HepG2 (cell line): ENCODE measurements around the gene CLTCL1. TPM values are rescaled to one million over a fixed set of nuclear protein-coding genes. Genes with fewer than 3 reads are reported as not detected.
A peak's percentile ranks its signal among the peaks of the same experiment; 100 is the strongest.

Source experiments
- AGO2 ChIP-seq: fragments of 200-400 bp; formaldehyde crosslinking; optimal IDR thresholded peaks from 2 replicates; pipeline ENCODE3; 2017; ENCODE audit warnings: mild to moderate bottlenecking, low read depth, low read length, moderate library complexity
- CHD2 ChIP-seq: IDR thresholded peaks from 2 replicates; pipeline ENCODE4 v1.6.1; 2011; ENCODE audit warnings: low read depth, low read length, improper control_type of control experiment
- ETV5 ChIP-seq: IDR thresholded peaks from 2 replicates; pipeline ENCODE4 v1.6.1; 2018; ENCODE audit warnings: missing biosample characterization, missing genetic modification reagents, inconsistent platforms, borderline replicate concordance
- HMG20A ChIP-seq: IDR thresholded peaks from 2 replicates; pipeline ENCODE4 v1.6.1; 2016; ENCODE audit warnings: borderline replicate concordance
- KLF6 ChIP-seq: IDR thresholded peaks from 2 replicates; pipeline ENCODE4 v1.8.0; 2016; ENCODE audit warnings: missing biosample characterization, missing genetic modification reagents
- KMT2A ChIP-seq: sonication (generic); formaldehyde crosslinking; IDR thresholded peaks from 2 replicates; pipeline ENCODE4 v1.4.0; 2020; ENCODE audit warnings: missing genetic modification reagents
- MEIS2 ChIP-seq: sonication (generic); formaldehyde crosslinking; IDR thresholded peaks from 2 replicates; pipeline ENCODE4 v1.9.0; 2021; ENCODE audit warnings: mild to moderate bottlenecking, missing genetic modification reagents
- MTA1 ChIP-seq: sonication (generic); formaldehyde crosslinking; IDR thresholded peaks from 2 replicates; pipeline ENCODE4 v1.4.0; 2020; ENCODE audit warnings: missing genetic modification reagents, mild to moderate bottlenecking, borderline replicate concordance
- PCBP1 ChIP-seq: fragments of 200-400 bp; formaldehyde crosslinking; IDR thresholded peaks from 2 replicates; pipeline ENCODE4 v1.6.1; 2017; ENCODE audit warnings: mild to moderate bottlenecking, low read depth, low read length, borderline replicate concordance
- SAP130 ChIP-seq: IDR thresholded peaks from 2 replicates; pipeline ENCODE4 v1.6.1; 2016; ENCODE audit warnings: low read depth
- ZFX ChIP-seq: sonication (generic); formaldehyde crosslinking; IDR thresholded peaks from 2 replicates; pipeline ENCODE4 v1.4.0; 2020; ENCODE audit warnings: mild to moderate bottlenecking, low read depth, missing genetic modification reagents, moderate library complexity
- ZNF234 ChIP-seq: sonication (generic); formaldehyde crosslinking; conservative IDR thresholded peaks from 2 replicates; pipeline ENCODE4 v1.5.1; 2020; ENCODE audit warnings: mild to moderate bottlenecking, missing genetic modification reagents
- ZNF543 ChIP-seq: sonication (generic); formaldehyde crosslinking; IDR thresholded peaks from 2 replicates; pipeline ENCODE4 v1.4.0; 2020; ENCODE audit warnings: mild to moderate bottlenecking, missing genetic modification reagents
- ZNF790 ChIP-seq: sonication (generic); formaldehyde crosslinking; IDR thresholded peaks from 2 replicates; pipeline ENCODE4 v1.8.0; 2022; ENCODE audit warnings: missing genetic modification reagents, mild to moderate bottlenecking, borderline replicate concordance
- polyA plus RNA-seq, 8 experiments: library from polyadenylated mRNA; depleted of rRNA in 3 of 8; stranded (reverse) in 7 of 8; unstranded in 1 of 8; fragments of >200 nt; fragmentation: Illumina TruSeq in 4 of 8; extraction: Trizol in 4 of 8; gene quantifications; 2 replicates each; pipeline versions ENCODE4 v1.2.1 to v1.2.3, GENCODE V29; 2011 to 2016; ENCODE audit warnings: low read depth in 4 of 8, missing spikeins in 1 of 8, mixed read lengths in 1 of 8; ENCODE audit not compliant: insufficient read depth in 1 of 8
- total RNA-seq, 5 experiments: library from RNA; depleted of rRNA; stranded (reverse); fragments of >200 nt; fragmentation: Illumina TruSeq; extraction: Trizol; gene quantifications; 2 replicates each; pipeline ENCODE4 v1.2.3, GENCODE V29; 2016; ENCODE audit warnings: low read depth in 1 of 5
- TF ChIP-seq, protein P1 (sequence below): sonication (generic); formaldehyde crosslinking; IDR thresholded peaks from 2 replicates; pipeline ENCODE4 v1.4.0; 2020; ENCODE audit warnings: low read depth, mild to moderate bottlenecking, missing genetic modification reagents
- TF ChIP-seq, protein P2 (sequence below): sonication (generic); formaldehyde crosslinking; conservative IDR thresholded peaks from 2 replicates; pipeline ENCODE4 v1.4.0; 2020; ENCODE audit warnings: mild to moderate bottlenecking, missing genetic modification reagents, moderate library complexity
- TF ChIP-seq, protein P3 (sequence below): sonication (generic); formaldehyde crosslinking; IDR thresholded peaks from 2 replicates; pipeline ENCODE4 v1.4.0; 2020; ENCODE audit warnings: mild to moderate bottlenecking, missing genetic modification reagents
- TF ChIP-seq, protein P4 (sequence below): sonication (generic); formaldehyde crosslinking; IDR thresholded peaks from 2 replicates; pipeline ENCODE4 v1.4.0; 2020; ENCODE audit warnings: missing genetic modification reagents
- TF ChIP-seq, protein P5 (sequence below): sonication (generic); formaldehyde crosslinking; conservative IDR thresholded peaks from 2 replicates; pipeline ENCODE4 v1.8.0; 2022; ENCODE audit warnings: mild to moderate bottlenecking, moderate library complexity, missing genetic modification reagents

Gene CLTCL1
- total and polyA plus RNA-seq, 2 of the 13 experiments (the other 11 are each of a cell fraction or from before 2014, with no cell fraction given) = 8.1 to 10.9 TPM

DNA sequence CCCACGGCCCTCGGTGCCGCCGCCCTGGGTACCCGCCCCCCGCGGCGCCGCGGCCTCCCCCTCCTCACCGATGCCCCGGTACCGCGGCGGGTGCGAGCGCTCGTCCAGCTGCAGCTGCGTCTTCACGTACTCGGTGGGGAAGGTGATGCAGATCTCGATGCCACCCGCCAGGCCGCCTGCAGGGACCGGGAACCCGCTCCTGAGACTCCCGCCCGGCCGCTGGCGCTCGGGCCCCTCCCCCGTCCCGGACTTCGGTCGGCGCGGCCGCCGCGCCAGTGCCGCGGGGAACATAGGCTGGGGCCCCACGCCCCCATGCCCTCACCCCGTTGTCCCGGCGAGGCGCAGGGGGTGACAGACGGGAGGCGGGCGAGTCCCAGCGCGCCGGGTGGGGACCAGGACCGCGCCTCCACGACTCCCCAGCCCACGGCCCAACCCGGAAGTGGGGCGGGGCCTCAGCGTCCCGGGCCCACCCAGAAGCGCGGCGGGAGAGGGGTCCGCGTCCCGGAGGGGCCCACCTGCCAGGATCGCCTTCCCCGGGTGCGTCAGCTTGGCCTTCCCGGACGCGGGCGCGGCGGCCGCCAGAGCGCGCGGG lies 113.4 kb downstream of the CLTCL1 start (continued):
- TF ChIP-seq, protein P1, sequence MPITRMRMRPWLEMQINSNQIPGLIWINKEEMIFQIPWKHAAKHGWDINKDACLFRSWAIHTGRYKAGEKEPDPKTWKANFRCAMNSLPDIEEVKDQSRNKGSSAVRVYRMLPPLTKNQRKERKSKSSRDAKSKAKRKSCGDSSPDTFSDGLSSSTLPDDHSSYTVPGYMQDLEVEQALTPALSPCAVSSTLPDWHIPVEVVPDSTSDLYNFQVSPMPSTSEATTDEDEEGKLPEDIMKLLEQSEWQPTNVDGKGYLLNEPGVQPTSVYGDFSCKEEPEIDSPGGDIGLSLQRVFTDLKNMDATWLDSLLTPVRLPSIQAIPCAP (CRISPR knock-in tag) = 0 out of 2 replicates have a peak, but pooled peaks have one; percentile 35
- TF ChIP-seq, protein P2, sequence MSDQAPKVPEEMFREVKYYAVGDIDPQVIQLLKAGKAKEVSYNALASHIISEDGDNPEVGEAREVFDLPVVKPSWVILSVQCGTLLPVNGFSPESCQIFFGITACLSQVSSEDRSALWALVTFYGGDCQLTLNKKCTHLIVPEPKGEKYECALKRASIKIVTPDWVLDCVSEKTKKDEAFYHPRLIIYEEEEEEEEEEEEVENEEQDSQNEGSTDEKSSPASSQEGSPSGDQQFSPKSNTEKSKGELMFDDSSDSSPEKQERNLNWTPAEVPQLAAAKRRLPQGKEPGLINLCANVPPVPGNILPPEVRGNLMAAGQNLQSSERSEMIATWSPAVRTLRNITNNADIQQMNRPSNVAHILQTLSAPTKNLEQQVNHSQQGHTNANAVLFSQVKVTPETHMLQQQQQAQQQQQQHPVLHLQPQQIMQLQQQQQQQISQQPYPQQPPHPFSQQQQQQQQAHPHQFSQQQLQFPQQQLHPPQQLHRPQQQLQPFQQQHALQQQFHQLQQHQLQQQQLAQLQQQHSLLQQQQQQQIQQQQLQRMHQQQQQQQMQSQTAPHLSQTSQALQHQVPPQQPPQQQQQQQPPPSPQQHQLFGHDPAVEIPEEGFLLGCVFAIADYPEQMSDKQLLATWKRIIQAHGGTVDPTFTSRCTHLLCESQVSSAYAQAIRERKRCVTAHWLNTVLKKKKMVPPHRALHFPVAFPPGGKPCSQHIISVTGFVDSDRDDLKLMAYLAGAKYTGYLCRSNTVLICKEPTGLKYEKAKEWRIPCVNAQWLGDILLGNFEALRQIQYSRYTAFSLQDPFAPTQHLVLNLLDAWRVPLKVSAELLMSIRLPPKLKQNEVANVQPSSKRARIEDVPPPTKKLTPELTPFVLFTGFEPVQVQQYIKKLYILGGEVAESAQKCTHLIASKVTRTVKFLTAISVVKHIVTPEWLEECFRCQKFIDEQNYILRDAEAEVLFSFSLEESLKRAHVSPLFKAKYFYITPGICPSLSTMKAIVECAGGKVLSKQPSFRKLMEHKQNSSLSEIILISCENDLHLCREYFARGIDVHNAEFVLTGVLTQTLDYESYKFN (CRISPR knock-in tag) = peak; percentile 55; the same call in 1 of the 2 replicates
- TF ChIP-seq PCBP1 = 0 out of 2 replicates have a peak, but pooled peaks have one; percentile 25
- TF ChIP-seq SAP130 = peak; percentile 71
- 0 out of 2 replicates have a peak, but pooled peaks have one; percentile 21 for TF ChIP-seq KMT2A (CRISPR knock-in tag)
- no peak for TF ChIP-seq HMG20A (CRISPR knock-in tag)
- peak; percentile 56 for TF ChIP-seq ZFX (CRISPR knock-in tag)
- peak; percentile 91; the same call in 1 of the 2 replicates for TF ChIP-seq ZNF790
- TF ChIP-seq, protein P3, sequence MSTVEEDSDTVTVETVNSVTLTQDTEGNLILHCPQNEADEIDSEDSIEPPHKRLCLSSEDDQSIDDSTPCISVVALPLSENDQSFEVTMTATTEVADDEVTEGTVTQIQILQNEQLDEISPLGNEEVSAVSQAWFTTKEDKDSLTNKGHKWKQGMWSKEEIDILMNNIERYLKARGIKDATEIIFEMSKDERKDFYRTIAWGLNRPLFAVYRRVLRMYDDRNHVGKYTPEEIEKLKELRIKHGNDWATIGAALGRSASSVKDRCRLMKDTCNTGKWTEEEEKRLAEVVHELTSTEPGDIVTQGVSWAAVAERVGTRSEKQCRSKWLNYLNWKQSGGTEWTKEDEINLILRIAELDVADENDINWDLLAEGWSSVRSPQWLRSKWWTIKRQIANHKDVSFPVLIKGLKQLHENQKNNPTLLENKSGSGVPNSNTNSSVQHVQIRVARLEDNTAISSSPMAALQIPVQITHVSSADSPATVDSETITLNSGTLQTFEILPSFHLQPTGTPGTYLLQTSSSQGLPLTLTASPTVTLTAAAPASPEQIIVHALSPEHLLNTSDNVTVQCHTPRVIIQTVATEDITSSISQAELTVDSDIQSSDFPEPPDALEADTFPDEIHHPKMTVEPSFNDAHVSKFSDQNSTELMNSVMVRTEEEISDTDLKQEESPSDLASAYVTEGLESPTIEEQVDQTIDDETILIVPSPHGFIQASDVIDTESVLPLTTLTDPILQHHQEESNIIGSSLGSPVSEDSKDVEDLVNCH (CRISPR knock-in tag) = 0 out of 2 replicates have a peak, but pooled peaks have one; percentile 54
- TF ChIP-seq, protein P4, sequence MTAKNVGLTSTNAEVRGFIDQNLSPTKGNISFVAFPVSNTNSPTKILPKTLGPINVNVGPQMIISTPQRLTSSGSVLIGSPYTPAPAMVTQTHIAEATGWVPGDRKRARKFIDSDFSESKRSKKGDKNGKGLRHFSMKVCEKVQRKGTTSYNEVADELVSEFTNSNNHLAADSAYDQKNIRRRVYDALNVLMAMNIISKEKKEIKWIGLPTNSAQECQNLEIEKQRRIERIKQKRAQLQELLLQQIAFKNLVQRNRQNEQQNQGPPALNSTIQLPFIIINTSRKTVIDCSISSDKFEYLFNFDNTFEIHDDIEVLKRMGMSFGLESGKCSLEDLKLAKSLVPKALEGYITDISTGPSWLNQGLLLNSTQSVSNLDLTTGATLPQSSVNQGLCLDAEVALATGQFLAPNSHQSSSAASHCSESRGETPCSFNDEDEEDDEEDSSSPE (CRISPR knock-in tag) = peak; percentile 61
- TF ChIP-seq, protein P5, sequence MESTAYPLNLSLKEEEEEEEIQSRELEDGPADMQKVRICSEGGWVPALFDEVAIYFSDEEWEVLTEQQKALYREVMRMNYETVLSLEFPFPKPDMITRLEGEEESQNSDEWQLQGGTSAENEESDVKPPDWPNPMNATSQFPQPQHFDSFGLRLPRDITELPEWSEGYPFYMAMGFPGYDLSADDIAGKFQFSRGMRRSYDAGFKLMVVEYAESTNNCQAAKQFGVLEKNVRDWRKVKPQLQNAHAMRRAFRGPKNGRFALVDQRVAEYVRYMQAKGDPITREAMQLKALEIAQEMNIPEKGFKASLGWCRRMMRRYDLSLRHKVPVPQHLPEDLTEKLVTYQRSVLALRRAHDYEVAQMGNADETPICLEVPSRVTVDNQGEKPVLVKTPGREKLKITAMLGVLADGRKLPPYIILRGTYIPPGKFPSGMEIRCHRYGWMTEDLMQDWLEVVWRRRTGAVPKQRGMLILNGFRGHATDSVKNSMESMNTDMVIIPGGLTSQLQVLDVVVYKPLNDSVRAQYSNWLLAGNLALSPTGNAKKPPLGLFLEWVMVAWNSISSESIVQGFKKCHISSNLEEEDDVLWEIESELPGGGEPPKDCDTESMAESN = peak; percentile 49
- TF ChIP-seq MTA1 (CRISPR knock-in tag) = no peak
- TF ChIP-seq MEIS2 (CRISPR knock-in tag) = peak; percentile 24; the same call in 1 of the 2 replicates
- TF ChIP-seq ZNF543 = 0 out of 2 replicates have a peak, but pooled peaks have one; percentile 47
- peak; percentile 50 for TF ChIP-seq AGO2
- 0 out of 2 replicates have a peak, but pooled peaks have one; percentile 52 for TF ChIP-seq KLF6
- TF ChIP-seq CHD2 = 0 out of 2 replicates have a peak, but pooled peaks have one; percentile 22
- peak; percentile 30; the same call in 1 of the 2 replicates for TF ChIP-seq ZNF234
- peak; percentile 35; the same call in 1 of the 2 replicates for TF ChIP-seq ETV5 (CRISPR knock-in tag)
